GM12801 (cell line): ENCODE measurements around the gene RCOR1.

Experiments
- TF ChIP-seq, protein P1 (sequence below): IDR thresholded peaks from one replicate; pipeline ENCODE4 v1.5.1; 2011; ENCODE audit warnings: control low read depth; ENCODE audit not compliant: insufficient read length; ENCODE audit errors: extremely low read depth

The RCOR1 gene

GRCh38 chr14:102749393-102750305 is 157.2 kb downstream of the RCOR1 start:
- TF ChIP-seq, protein P1, sequence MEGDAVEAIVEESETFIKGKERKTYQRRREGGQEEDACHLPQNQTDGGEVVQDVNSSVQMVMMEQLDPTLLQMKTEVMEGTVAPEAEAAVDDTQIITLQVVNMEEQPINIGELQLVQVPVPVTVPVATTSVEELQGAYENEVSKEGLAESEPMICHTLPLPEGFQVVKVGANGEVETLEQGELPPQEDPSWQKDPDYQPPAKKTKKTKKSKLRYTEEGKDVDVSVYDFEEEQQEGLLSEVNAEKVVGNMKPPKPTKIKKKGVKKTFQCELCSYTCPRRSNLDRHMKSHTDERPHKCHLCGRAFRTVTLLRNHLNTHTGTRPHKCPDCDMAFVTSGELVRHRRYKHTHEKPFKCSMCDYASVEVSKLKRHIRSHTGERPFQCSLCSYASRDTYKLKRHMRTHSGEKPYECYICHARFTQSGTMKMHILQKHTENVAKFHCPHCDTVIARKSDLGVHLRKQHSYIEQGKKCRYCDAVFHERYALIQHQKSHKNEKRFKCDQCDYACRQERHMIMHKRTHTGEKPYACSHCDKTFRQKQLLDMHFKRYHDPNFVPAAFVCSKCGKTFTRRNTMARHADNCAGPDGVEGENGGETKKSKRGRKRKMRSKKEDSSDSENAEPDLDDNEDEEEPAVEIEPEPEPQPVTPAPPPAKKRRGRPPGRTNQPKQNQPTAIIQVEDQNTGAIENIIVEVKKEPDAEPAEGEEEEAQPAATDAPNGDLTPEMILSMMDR: no peak

DNA sequence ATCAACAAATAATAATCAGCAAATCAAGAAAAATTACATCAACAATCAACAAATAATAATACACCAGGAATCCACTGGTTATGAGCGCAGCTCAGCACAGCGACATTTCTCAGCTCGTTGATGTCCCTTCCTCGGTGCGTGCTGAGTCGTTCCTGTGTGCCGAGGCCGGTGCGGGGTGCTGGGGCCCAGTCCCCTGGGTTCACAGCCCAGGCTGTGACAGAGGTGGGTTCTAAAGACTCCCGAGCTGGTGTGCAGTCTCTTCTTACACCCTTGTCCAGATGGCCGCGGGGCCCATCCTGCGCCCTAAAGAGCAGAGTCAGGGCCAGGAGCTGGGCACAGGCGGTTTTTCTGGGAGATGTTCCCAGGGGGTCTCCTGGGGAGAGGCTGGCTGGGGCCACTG is 157.9 kb downstream of the RCOR1 start:
- TF ChIP-seq, protein P1: no peak

DNA sequence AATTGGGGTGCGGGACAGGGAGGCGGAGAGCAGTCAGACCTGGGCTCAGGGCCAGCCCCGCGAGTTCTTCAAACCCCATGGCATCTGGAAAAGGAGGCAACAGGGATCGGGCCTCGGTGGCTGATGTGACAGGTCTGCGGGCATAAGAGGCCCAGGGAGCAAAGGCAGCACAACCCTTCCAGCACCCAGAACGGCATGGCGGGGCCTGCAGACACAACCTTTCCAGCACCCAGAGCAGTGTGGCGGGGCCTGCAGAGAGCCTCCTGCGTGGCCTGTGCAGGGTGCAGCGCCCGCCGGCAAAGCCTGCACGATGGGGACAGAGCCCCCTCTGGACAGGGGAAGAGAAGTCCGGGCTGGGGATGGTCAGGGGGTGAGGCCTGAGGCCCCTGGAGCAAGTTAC is 158.6 kb downstream of the RCOR1 start:
- TF ChIP-seq, protein P1: no peak

DNA sequence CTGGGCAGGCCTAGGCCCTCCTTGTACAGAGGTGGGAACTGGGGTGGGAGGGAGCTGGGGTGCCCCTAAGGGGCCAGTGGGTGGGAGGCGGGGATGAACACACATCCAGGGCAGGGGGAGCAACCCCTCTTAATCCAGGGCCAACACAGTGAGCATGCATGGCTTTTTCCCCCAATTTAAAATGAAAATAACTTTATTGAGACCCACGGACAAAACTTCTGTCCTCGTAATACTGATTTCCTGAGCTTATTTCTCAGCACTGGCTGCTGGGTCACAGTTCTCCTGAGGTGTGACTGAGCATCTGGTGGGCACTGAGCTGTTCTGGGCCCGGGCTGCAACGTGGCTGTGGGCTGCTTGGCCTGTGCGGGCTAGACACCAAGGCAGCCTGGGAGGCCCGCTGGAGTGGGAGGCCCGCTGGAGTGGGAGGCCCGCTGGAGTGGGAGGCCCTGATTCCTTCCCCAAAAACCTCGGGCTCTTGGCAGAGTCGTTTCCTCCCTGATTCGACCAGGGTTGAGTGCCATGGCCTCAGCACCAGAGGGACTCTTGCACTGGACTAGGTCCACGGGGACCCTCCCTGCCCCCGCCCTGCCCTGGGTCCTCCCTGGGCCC is 159.9 kb downstream of the RCOR1 start:
- TF ChIP-seq, protein P1: no peak

DNA sequence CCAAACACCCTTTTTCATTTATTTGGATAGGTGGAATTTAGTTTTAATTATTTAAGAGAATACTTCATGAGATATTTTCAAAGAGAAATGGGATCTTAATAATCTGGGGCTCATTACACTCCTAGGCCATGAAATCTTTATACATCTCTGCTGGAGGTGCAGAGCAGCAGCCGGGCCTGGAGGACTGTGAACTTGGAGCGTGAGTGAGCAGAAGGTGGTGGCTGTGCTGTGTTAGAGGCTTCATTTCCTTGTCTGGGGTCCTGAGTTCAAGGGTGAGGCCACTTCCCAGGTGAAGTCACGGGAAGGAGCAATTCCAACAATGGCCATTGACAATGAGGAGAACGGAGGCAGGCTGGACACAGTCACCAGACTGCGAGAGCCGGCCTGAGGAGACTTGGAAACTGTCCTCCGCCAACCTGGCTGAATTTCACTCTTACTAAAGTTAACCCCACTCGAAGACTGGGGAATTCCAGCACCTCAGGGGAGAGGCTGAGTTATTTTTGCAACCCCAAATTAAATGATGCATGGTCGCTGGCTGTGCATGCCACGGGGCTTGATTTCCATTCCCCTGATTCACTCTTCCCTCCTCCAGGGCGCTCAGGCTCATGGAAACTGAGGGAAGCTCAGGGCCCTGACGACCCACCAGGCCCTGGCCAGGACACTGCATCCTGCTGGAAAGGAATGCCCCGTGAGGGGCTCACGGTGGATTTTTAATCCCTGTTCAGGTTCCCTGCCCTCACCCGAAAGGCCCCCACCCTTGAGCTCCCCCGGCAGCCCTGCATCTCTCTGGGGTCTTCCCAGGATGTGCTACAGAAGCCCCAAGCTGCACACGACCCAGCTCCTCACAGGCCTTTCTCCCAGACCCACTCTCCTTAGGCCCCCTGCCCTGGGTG is 162.2 kb downstream of the RCOR1 start:
- TF ChIP-seq, protein P1: no peak

GRCh38 chr14:102757646-102758045 is 165.2 kb downstream of the RCOR1 start:
- TF ChIP-seq, protein P1: no peak

DNA sequence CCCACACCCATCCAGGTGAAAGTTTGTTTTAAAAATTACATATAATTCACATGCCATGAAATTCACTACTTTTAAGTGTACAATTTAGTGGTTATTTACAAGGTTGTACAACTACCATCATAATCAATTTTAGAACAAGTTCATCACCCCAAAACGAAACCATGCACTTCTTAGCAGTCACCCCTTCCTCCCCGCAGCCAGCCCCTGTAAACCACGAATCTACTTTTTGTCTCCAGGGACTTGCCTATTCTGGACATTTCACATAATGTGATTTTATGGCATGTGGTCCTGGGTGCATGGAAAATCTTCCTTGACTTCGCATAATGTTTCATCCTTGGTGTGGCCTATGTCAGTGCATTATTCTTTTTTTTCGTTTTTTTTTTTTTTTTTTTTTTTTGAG is 165.6 kb downstream of the RCOR1 start:
- TF ChIP-seq, protein P1: no peak
